MM.1S (cell line): ENCODE measurements around the gene SNX8.

ENCODE experiments used
- DNase-seq: peaks from one replicate; pipeline ENCODE4 v3.0.0-alpha.2; 2015
- H2AFZ ChIP-seq: fragments of 300-600 bp; sonication (generic); 2 replicates; pipeline ENCODE4 v1.6.0; 2016; ENCODE audit warnings: antibody characterized with exemption, low read length
- H3F3A ChIP-seq: fragments of 300-600 bp; sonication (generic); 2 replicates; pipeline ENCODE4 v1.6.1; 2016; ENCODE audit warnings: mild to moderate bottlenecking, antibody characterized with exemption, low read length, moderate library complexity, mixed read lengths; ENCODE audit not compliant: insufficient read depth
- H3K27ac ChIP-seq: fragments of 300-600 bp; sonication (generic); 2 replicates; pipeline ENCODE4 v1.5.1; 2016; ENCODE audit warnings: mild to moderate bottlenecking, low read length
- H3K27me3 ChIP-seq: fragments of 300-600 bp; sonication (generic); replicated peaks from 2 replicates; pipeline ENCODE4 v1.6.0; 2016; ENCODE audit warnings: low read length; ENCODE audit not compliant: insufficient read depth
- H3K36me3 ChIP-seq: fragments of 300-600 bp; sonication (generic); replicated peaks from 2 replicates; pipeline ENCODE4 v1.6.1; 2016; ENCODE audit warnings: mild to moderate bottlenecking, low read length, mixed read lengths; ENCODE audit not compliant: insufficient read depth
- H3K4me1 ChIP-seq: fragments of 300-600 bp; sonication (generic); 2 replicates; pipeline ENCODE4 v1.6.1; 2016; ENCODE audit warnings: low read length, mixed read lengths
- H3K4me2 ChIP-seq: fragments of 300-600 bp; sonication (generic); 2 replicates; pipeline ENCODE4 v1.6.0; 2016; ENCODE audit warnings: low read depth, low read length
- H3K4me3 ChIP-seq: fragments of 300-600 bp; sonication (generic); 2 replicates; pipeline ENCODE4 v1.5.1; 2016; ENCODE audit warnings: low read length, mixed read lengths
- H3K79me2 ChIP-seq: fragments of 300-600 bp; sonication (generic); 2 replicates; pipeline ENCODE4 v1.6.1; 2016; ENCODE audit warnings: mixed run types, low read length, mixed read lengths
- H3K9ac ChIP-seq: fragments of 300-600 bp; sonication (generic); 2 replicates; pipeline ENCODE4 v1.6.1; 2016; ENCODE audit warnings: low read length, mixed read lengths
- H3K9me2 ChIP-seq: fragments of 300-600 bp; sonication (generic); replicated peaks from 2 replicates; pipeline ENCODE4 v1.6.1; 2016; ENCODE audit warnings: mild to moderate bottlenecking, low read length, mixed read lengths; ENCODE audit not compliant: insufficient read depth
- H3K9me3 ChIP-seq: fragments of 300-600 bp; sonication (generic); replicated peaks from 2 replicates; pipeline ENCODE4 v1.6.1; 2016; ENCODE audit warnings: mild to moderate bottlenecking, low read length, mixed read lengths; ENCODE audit not compliant: insufficient read depth
- H4K20me1 ChIP-seq: fragments of 300-600 bp; sonication (generic); 2 replicates; pipeline ENCODE4 v1.6.1; 2016; ENCODE audit warnings: mild to moderate bottlenecking, low read length, moderate library complexity, mixed read lengths; ENCODE audit not compliant: insufficient read depth
- CTCF ChIP-seq: fragments of 300-600 bp; sonication (generic); IDR thresholded peaks from 2 replicates; pipeline ENCODE4 v1.5.1; 2016; ENCODE audit warnings: antibody characterized with exemption, low read length, mixed read lengths
- EZH2 ChIP-seq: fragments of 300-600 bp; sonication (generic); optimal IDR thresholded peaks from 2 replicates; pipeline ENCODE3; 2017; ENCODE audit warnings: low read depth, mild to moderate bottlenecking, antibody characterized with exemption, low read length, mixed read lengths
- EZH2phosphoT487 ChIP-seq: fragments of 300-600 bp; sonication (generic); IDR thresholded peaks from 2 replicates; pipeline ENCODE4 v1.6.1; 2018; ENCODE audit warnings: antibody characterized with exemption, low read length

SNX8 gene

DNA sequence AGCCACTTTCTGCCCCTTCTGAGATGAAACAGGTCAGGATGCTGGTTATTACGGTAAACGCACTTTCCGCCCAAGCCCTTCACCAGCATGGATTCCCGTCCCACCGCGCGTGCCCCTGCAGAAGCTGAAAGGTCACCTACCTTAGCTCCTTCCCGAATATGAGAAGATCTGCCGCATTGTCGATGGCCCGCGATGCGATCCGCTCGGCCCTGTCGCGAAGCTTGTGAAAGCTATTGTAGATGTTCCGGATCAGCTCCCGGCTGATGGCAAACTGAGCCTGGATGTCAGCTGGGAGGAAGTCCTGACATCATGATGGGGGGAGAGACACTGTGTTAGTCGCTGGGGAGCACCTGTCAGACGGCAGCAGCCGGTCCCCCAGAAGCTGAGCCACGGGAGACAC lies 50.1 kb downstream of the SNX8 start:
- no peaks in the 10 kb centered on the region for H4K20me1 ChIP-seq
- H3K4me3 ChIP-seq = no peak overlapping the region
- no peaks in the 10 kb centered on the region for H3K9me3 ChIP-seq
- no peaks in the 10 kb centered on the region for H3F3A ChIP-seq
- no peaks in the 10 kb centered on the region for H3K27me3 ChIP-seq
- no peak overlapping the region for H2AFZ ChIP-seq
- no peaks in the 10 kb centered on the region for H3K79me2 ChIP-seq
- DNase-seq = no peak
- H3K9ac ChIP-seq = no peak overlapping the region
- H3K36me3 ChIP-seq = no peaks in the 10 kb centered on the region
- no peak overlapping the region for H3K4me2 ChIP-seq
- H3K9me2 ChIP-seq = no peaks in the 10 kb centered on the region
- H3K27ac ChIP-seq = no peak overlapping the region
- TF ChIP-seq CTCF = no peak
- TF ChIP-seq EZH2 = no peak
- TF ChIP-seq EZH2phosphoT487 = no peak
- H3K4me1 ChIP-seq = no peaks in the 10 kb centered on the region

GRCh38 chr7:2263176-2263575 lies 51.1 kb downstream of the SNX8 start:
- H3K9me3 ChIP-seq = no peaks in the 10 kb centered on the region
- H4K20me1 ChIP-seq = no peaks in the 10 kb centered on the region
- no peaks in the 10 kb centered on the region for H3F3A ChIP-seq
- H3K79me2 ChIP-seq = no peaks in the 10 kb centered on the region
- H3K4me3 ChIP-seq = no peak overlapping the region
- H3K36me3 ChIP-seq = no peaks in the 10 kb centered on the region
- H3K27ac ChIP-seq = no peak overlapping the region
- H3K4me1 ChIP-seq = no peaks in the 10 kb centered on the region
- no peaks in the 10 kb centered on the region for H3K9me2 ChIP-seq
- H2AFZ ChIP-seq = no peak overlapping the region
- TF ChIP-seq CTCF (no peak), EZH2phosphoT487 (no peak), EZH2 (no peak)
- no peak overlapping the region for H3K9ac ChIP-seq
- H3K27me3 ChIP-seq = no peaks in the 10 kb centered on the region
- DNase-seq = no peak
- H3K4me2 ChIP-seq = no peak overlapping the region

DNA sequence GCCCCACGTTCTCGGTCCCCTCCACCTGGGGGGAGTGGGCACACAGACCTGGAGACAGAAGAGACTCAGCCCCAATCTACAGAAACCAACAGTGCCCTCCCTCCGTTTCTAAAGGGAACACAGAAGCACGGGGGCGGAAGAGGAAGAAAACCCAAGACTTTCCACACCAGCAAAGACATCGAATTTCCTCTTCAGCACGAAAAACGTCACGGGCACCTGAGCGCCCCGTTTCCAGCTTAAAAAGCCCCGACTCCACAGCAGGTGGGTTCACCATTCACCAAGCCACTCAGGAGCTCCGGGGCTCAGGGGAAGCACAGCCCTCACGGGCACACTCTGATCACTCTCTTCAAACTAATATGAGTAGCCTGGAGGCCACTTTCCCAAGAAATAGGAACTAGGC lies 52.6 kb downstream of the SNX8 start:
- no peak overlapping the region for H3K4me3 ChIP-seq
- H3K9me3 ChIP-seq = no peaks in the 10 kb centered on the region
- H3K79me2 ChIP-seq = no peaks in the 10 kb centered on the region
- H3F3A ChIP-seq = no peaks in the 10 kb centered on the region
- no peaks in the 10 kb centered on the region for H3K27me3 ChIP-seq
- H3K9ac ChIP-seq = no peak overlapping the region
- DNase-seq = no peak
- no peak for TF ChIP-seq CTCF
- TF ChIP-seq EZH2 = no peak
- no peak for TF ChIP-seq EZH2phosphoT487
- H3K36me3 ChIP-seq = no peaks in the 10 kb centered on the region
- no peaks in the 10 kb centered on the region for H4K20me1 ChIP-seq
- H3K4me2 ChIP-seq = no peak overlapping the region
- H2AFZ ChIP-seq = no peak overlapping the region
- no peaks in the 10 kb centered on the region for H3K9me2 ChIP-seq
- no peaks in the 10 kb centered on the region for H3K4me1 ChIP-seq
- H3K27ac ChIP-seq = no peak overlapping the region

- H3K4me3 ChIP-seq = no peak overlapping the region
- H3K36me3 ChIP-seq = no peaks in the 10 kb centered on the region
- H4K20me1 ChIP-seq = no peaks in the 10 kb centered on the region
- no peak overlapping the region for H3K27ac ChIP-seq
- H3K4me2 ChIP-seq = no peak overlapping the region
- no peaks in the 10 kb centered on the region for H3K4me1 ChIP-seq
- H2AFZ ChIP-seq = no peak overlapping the region
- no peaks in the 10 kb centered on the region for H3K9me2 ChIP-seq
- H3K9me3 ChIP-seq = no peaks in the 10 kb centered on the region
- no peaks in the 10 kb centered on the region for H3K27me3 ChIP-seq
- H3K79me2 ChIP-seq = no peaks in the 10 kb centered on the region
- DNase-seq = no peak
- TF ChIP-seq CTCF (no peak), EZH2 (no peak), EZH2phosphoT487 (no peak)
- no peaks in the 10 kb centered on the region for H3F3A ChIP-seq
- H3K9ac ChIP-seq = no peak overlapping the region
These were observed 53.4 kb downstream of the SNX8 start for GRCh38 chr7:2260820-2261219.
